ENCODE measurements around the gene WEE2. TPM values are rescaled to one million over a fixed set of nuclear protein-coding genes. Genes with fewer than 3 reads are reported as not detected.

Gene WEE2
- polyA plus RNA-seq, 1 donor from 2014 or later = 0.63 TPM

DNA sequence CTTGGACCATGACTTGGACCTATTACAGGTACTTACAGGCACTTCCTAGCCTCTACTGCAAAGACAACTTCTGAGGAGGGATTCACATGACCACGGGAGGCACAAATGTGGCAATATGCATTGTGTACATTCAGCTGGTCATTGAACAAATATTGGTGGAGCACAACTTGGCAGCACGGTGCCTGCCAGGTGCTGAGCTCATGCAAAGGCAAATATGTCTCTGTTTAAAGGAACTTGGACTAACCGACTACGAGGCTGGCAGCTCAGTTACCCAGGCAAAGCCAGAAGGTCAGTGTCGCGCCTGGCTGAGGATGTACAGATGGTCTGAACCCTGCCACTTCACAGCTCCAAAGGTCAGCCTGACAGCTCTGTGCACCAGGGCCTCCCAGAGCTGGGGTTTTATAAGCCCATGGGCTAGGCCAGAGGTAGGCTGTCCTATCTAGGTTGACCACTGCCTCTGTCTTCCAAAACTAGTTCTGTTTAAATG, 12.3 kb upstream of the WEE2 start:
- no peak overlapping the region for H3K27ac ChIP-seq (ENCODE audit: low read length)
- H3K27me3 ChIP-seq (ENCODE audit: insufficient read depth, low read depth, low read length) = no peaks in the 10 kb centered on the region
- no peaks in the 10 kb centered on the region for H3F3A ChIP-seq (ENCODE audit: insufficient read depth, low read length, poor library complexity, severe bottlenecking)
- no peak overlapping the region for H3K4me3 ChIP-seq (ENCODE audit: low read length)
- no peak overlapping the region for H3K9ac ChIP-seq (ENCODE audit: low read length)
- H3K36me3 ChIP-seq (ENCODE audit: insufficient read depth, low read length) = no peaks in the 10 kb centered on the region
- no peak overlapping the region for H2AFZ ChIP-seq (ENCODE audit: low read depth, low read length)
- TF ChIP-seq EP300 (conservative IDR thresholded peaks at IDR 0.05; ENCODE audit: poor library complexity, severe bottlenecking) (no peak), SMC3 (conservative IDR thresholded peaks at IDR 0.05; ENCODE audit: poor library complexity) (no peak), TAF1 (IDR thresholded peaks at IDR 0.05; ENCODE audit: low read depth) (no peak), CTCF (IDR thresholded peaks at IDR 0.05; ENCODE audit: poor library complexity, severe bottlenecking) (no peak), EZH2 (IDR thresholded peaks at IDR 0.05; ENCODE audit: borderline replicate concordance, insufficient read depth, low read length, poor library complexity, severe bottlenecking) (no peak), POLR2AphosphoS5 (IDR thresholded peaks at IDR 0.05) (no peak), RAD21 (conservative IDR thresholded peaks at IDR 0.05) (no peak), MXI1 (conservative IDR thresholded peaks at IDR 0.05; ENCODE audit: poor library complexity, severe bottlenecking) (no peak)
- TF ChIP-seq, protein P1, sequence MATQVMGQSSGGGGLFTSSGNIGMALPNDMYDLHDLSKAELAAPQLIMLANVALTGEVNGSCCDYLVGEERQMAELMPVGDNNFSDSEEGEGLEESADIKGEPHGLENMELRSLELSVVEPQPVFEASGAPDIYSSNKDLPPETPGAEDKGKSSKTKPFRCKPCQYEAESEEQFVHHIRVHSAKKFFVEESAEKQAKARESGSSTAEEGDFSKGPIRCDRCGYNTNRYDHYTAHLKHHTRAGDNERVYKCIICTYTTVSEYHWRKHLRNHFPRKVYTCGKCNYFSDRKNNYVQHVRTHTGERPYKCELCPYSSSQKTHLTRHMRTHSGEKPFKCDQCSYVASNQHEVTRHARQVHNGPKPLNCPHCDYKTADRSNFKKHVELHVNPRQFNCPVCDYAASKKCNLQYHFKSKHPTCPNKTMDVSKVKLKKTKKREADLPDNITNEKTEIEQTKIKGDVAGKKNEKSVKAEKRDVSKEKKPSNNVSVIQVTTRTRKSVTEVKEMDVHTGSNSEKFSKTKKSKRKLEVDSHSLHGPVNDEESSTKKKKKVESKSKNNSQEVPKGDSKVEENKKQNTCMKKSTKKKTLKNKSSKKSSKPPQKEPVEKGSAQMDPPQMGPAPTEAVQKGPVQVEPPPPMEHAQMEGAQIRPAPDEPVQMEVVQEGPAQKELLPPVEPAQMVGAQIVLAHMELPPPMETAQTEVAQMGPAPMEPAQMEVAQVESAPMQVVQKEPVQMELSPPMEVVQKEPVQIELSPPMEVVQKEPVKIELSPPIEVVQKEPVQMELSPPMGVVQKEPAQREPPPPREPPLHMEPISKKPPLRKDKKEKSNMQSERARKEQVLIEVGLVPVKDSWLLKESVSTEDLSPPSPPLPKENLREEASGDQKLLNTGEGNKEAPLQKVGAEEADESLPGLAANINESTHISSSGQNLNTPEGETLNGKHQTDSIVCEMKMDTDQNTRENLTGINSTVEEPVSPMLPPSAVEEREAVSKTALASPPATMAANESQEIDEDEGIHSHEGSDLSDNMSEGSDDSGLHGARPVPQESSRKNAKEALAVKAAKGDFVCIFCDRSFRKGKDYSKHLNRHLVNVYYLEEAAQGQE (IDR thresholded peaks at IDR 0.05; ENCODE audit: borderline replicate concordance) = no peak
- peaks cover 53% of the 10 kb centered on the region for H3K79me2 ChIP-seq (replicated peaks; ENCODE audit: insufficient read depth, low read length)
- H3K4me2 ChIP-seq (ENCODE audit: low read length) = no peak overlapping the region
- H3K9me3 ChIP-seq (ENCODE audit: low read length) = no peaks in the 10 kb centered on the region
- H3K9me2 ChIP-seq (ENCODE audit: insufficient read depth, low read length) = no peaks in the 10 kb centered on the region
- no peaks in the 10 kb centered on the region for H4K20me1 ChIP-seq (ENCODE audit: insufficient read depth)

DNA sequence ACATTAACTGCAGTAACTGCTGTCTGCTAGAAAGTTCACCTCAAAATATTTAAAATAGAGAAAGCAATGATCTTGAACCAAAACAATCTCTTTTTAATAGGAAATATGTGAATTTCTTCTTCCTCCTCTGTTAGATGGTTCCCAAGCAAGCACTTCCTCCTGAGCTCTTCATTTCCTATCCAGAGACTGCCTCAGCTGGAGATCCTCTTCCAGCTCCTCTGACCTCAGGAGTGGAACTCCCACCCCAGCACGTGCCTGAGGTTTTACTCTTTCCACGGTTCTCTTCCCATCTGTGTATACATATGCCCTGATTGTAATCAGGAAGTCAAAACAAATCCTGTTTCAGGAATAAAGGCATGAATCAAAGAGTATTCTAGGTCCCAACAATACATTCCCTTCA, 11.8 kb upstream of the WEE2 start:
- H3K4me2 ChIP-seq (ENCODE audit: low read length) = no peak overlapping the region
- no peaks in the 10 kb centered on the region for H3K36me3 ChIP-seq (ENCODE audit: insufficient read depth, low read length)
- no peak overlapping the region for H3K27ac ChIP-seq (ENCODE audit: low read length)

More for the DNA sequence above, 11.8 kb upstream of the WEE2 start:
- Histone ChIP-seq H3K79me2 (replicated peaks; ENCODE audit: insufficient read depth, low read length) (peaks cover 53% of the 10 kb centered on the region), H3K4me3 (ENCODE audit: low read length) (no peak overlapping the region), H3F3A (ENCODE audit: insufficient read depth, low read length, poor library complexity, severe bottlenecking) (no peaks in the 10 kb centered on the region), H3K9me3 (ENCODE audit: low read length) (no peaks in the 10 kb centered on the region), H3K27me3 (ENCODE audit: insufficient read depth, low read depth, low read length) (no peaks in the 10 kb centered on the region), H2AFZ (ENCODE audit: low read depth, low read length) (no peak overlapping the region), H4K20me1 (ENCODE audit: insufficient read depth) (no peaks in the 10 kb centered on the region), H3K9ac (ENCODE audit: low read length) (no peak overlapping the region), H3K9me2 (ENCODE audit: insufficient read depth, low read length) (no peaks in the 10 kb centered on the region)
- TF ChIP-seq POLR2AphosphoS5 (IDR thresholded peaks at IDR 0.05) (no peak), EZH2 (IDR thresholded peaks at IDR 0.05; ENCODE audit: borderline replicate concordance, insufficient read depth, low read length, poor library complexity, severe bottlenecking) (no peak), TAF1 (IDR thresholded peaks at IDR 0.05; ENCODE audit: low read depth) (no peak), EP300 (conservative IDR thresholded peaks at IDR 0.05; ENCODE audit: poor library complexity, severe bottlenecking) (no peak), RAD21 (conservative IDR thresholded peaks at IDR 0.05) (no peak), MXI1 (conservative IDR thresholded peaks at IDR 0.05; ENCODE audit: poor library complexity, severe bottlenecking) (no peak), CTCF (IDR thresholded peaks at IDR 0.05; ENCODE audit: poor library complexity, severe bottlenecking) (no peak), SMC3 (conservative IDR thresholded peaks at IDR 0.05; ENCODE audit: poor library complexity) (no peak)
- TF ChIP-seq, protein P1 (IDR thresholded peaks at IDR 0.05; ENCODE audit: borderline replicate concordance) = no peak
